ENCODE results near the gene TLDC2.

Gene TLDC2

GRCh38 chr20:36850759-36851158 is 25.2 kb upstream of the TLDC2 start:
- no peak for DNase-seq

DNA sequence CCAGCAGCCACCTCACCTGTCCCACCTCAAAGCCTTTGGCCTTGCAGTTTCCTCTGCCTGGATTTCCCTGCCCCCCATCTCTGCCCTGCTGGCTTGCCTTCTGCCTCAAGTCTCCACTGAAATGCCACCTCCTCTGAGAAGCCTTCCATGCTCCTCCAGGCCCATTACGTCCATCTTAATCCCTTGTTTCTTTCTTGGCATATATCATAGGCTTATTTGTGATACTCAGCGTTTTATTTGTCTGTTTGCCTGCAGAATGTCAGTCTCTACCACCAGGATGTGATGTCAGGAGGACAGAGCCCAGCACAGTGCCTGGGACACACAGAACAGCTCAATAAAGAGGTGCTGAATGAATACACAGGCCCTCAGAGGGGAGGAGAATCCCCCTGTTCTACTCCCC is 24.4 kb upstream of the TLDC2 start:
- DNase-seq = no peak

- DNase-seq = peak; percentile 80
These were observed 23.8 kb upstream of the TLDC2 start for GRCh38 chr20:36852187-36852586.

GRCh38 chr20:36854348-36855240 is 21.3 kb upstream of the TLDC2 start:
- no peak for DNase-seq

- no peak for DNase-seq
These were observed 20.7 kb upstream of the TLDC2 start for GRCh38 chr20:36855241-36855657.

GRCh38 chr20:36856195-36856594 is 19.7 kb upstream of the TLDC2 start:
- no peak for DNase-seq

GRCh38 chr20:36856691-36857635 is 19.0 kb upstream of the TLDC2 start:
- no peak for DNase-seq

GRCh38 chr20:36859282-36859555 is 16.7 kb upstream of the TLDC2 start:
- no peak for DNase-seq

DNA sequence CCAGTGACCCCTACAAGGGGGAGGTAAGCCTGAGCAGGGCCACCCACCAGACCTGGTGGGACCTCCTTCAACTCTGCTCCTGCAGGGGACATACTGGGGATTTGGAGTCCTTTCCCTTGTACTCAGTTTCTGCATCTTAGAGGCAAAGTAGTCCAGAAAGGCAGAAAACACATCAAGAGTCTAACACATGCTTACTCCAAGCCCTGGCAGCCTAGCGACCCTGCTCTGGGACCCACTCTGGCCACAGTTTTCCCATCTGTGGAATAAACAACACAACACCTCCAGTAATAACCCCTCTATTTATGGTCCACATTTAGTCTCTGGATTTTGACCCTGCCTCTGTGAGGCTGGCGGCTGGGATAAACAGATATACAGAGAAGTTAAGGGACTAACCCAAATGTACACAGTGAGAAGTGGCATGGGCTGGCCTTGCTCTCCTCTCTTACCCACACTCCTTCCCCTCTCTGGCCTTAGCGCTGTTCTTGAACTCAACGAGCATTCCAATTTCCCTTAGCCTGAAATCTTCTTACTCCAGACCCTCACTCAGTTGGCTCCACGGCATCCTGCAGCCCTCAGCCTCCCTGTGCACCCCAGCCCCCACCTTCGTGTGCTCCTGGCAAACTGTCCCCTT is 16.1 kb upstream of the TLDC2 start:
- DNase-seq = no peak

GRCh38 chr20:36860339-36860738 is 15.6 kb upstream of the TLDC2 start:
- no peak for DNase-seq

DNA sequence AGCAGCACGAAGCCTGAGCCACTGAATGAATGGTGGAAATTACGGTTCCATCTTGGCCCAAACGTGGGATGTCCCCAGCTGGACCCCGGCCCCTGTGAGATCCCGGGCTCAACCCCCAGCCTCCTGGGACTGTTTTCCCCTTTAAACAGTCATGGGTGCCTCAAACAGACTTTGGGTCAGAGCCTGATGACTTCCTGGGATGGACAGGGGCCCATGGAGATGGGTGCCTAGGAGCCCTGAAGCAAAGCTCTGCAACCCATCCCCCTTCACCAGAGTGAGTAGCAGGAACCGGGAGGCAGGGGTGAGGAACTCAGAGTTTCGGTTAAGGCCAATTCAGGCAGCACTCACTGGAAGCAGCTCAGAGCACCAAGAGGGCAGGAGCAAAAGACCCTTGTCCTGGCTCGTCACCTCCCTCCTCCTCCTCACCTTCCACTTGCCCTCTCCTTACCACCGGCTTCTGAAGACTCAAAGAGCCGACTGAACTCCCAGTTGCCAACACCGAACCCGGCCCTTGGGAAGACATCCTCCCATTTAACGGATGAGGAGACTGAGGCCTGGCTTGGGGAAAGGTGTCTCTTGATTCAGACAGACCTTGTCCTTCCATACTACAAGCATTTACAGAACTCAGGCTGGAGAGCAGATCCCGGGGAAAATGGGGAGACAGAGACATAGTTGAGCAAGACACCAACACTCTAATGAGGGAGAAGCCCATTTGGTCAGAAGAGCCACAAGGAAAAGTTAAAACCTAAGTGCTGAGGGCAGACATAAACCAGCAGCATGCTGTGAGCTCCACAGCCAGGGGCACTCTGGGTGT is 14.9 kb upstream of the TLDC2 start:
- no peak for DNase-seq

DNA sequence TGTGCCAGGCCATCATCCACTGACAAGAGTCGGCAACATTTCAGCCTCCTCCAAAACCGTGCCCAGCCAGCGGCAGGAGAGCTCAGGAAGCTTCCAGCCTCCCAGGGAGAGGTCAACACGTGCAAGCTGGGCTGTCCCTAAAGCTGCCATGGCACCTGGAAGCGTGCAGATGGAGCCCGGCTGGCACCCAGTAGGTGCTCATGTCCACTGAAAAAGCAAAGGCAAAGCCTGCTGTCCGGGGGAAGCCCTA is 14.4 kb upstream of the TLDC2 start:
- DNase-seq = no peak

DNA sequence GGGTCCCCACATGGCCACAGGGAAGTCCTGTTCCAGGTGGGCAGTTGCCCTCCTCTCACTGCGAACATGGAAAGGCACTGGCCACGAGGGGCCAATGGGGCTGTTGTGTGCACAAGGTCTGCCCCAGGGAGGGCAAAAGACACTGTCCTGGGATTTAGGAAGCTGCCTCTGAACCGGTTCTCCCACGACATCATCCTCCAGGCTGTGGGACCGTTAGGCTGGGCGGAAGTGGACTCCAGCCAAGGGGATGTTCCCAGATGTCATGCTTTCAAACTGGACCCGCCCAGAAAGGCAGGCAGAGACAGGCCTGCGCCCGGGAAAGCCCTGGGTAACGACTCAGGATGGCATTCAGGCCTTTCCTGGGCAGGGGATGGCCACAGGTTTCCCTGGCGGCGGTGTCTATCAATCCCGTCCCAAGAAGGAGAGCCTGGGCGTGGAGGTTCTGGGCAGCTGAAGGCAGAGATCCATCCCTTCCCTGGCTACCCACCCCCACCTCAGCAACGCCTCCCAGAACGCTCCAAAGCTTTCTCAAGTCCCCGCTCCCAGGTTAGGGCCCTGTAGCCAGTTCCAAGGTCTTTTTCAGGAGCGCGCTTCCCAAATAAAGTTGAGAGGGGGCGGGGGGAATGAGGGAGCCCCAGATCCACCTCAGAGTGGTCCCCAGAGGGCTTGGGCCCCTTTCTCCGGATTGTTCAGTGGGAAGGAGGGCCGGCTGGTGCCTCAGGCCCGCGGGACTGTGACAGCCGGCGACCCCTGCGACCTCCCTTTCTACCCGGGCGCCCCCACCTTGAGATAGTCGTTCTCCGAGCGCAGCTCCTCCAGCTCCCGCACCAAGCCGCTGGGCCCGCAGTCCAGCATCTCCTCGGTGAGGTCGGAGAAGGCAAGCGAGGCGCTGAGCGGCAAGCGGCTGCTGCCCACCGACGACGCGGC is 13.8 kb upstream of the TLDC2 start:
- peak; percentile 88 for DNase-seq

GRCh38 chr20:36862857-36863668 is 12.9 kb upstream of the TLDC2 start:
- no peak for DNase-seq

GRCh38 chr20:36865076-36865860 is 10.7 kb upstream of the TLDC2 start:
- no peak for DNase-seq

DNA sequence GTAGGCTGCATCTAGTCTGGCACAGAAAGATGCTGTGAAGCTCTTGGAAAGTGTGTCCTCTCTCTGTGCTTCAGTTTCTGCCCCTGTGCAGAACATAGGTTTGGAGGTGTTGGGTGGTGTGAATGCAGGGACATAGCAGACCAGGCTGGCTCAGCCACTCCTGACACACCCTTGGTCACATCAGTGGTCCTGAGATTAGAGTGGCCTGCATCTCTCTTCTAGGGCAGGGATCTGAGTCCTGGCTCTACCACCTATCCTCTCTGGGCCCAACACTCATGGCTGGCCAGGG is 10.1 kb upstream of the TLDC2 start:
- no peak for DNase-seq

DNA sequence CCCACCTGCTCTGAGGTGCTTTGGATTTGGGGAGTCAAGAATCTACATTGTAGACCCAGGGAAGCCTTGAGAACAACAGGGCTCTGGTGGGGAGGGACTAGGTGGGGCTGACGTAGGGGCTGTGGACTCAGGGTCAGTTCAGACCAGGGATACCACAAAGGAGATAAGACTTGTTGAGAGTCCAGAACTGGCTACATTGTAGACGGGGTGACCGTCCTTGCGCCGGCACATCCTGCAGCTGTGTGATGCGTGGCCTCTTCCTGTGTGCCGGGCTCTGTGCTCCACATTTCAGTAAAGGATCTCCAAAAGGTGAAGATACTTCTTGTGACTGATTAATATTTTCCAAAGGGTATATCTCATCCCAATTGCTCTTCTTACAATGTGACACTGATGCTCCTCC is 9.8 kb upstream of the TLDC2 start:
- no peak for DNase-seq

GRCh38 chr20:36866681-36867495 is 9.1 kb upstream of the TLDC2 start:
- no peak for DNase-seq
